Embryonic facial prominence (tissue), 1 donor: ENCODE results near the gene GPC1.

Experiments used
- DNase-seq: peaks from one replicate; pipeline ENCODE4 v3.0.0-alpha.2; 2016; ENCODE audit errors: extremely low spot score

GPC1 gene

GRCh38 chr2:240499309-240500301, 64.1 kb downstream of the GPC1 start:
- DNase-seq = no peak

GRCh38 chr2:240500561-240501423, 65.3 kb downstream of the GPC1 start:
- DNase-seq = no peak

GRCh38 chr2:240501531-240501991, 66.1 kb downstream of the GPC1 start:
- DNase-seq = no peak

GRCh38 chr2:240502059-240502429, 66.6 kb downstream of the GPC1 start:
- no peak for DNase-seq

DNA sequence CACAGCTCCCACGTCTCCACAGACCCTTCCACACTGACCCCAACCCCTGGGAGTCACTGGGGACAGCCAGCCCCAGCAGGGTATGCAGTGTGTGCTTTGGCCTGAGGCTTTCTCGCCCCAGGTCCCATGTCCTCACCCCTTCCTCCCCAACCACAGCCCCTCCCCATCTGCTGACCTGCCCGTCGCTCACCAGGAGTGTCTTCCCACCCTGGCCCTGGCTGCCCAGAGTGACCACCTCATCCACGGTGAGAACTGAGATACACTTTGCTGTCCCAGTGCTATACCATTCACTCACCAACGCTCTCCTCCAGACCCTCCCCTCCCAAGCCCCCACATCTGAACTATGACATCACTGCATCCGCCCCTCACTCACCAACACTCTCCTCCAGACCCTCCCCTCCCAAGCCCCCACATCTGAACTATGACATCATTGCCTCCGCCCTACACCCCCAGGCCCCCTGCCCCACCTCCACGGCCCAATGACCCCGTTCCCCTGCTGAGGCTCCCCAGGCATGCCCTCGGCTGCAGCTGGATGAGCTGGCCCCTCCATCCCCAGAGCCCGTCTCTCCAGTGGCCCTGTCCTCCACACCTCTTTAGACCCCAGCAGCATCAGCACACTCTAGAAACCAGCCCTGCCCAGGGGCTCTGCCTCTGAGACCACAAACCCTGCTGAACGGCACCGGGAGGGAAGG, 67.1 kb downstream of the GPC1 start:
- no peak for DNase-seq

DNA sequence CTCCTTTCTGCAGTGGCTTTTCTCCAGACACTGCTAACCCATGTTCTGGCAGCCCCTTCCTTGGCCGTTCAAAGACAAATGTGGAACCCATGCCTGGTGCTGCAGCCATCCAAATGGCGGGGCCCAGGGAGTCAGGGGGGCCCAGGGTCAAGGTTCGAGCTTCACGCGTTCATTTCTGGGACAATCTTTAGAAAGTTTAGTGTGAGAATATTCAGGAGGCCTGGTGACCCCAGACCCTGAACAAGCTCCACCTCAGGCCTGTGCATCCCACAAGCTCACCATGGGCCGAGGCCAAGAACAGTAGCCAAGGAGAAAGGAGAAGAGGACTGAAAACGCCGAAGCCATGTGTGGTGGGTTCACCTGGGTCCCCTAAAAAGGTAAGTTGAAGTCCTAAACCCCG, 67.9 kb downstream of the GPC1 start:
- DNase-seq = no peak

DNA sequence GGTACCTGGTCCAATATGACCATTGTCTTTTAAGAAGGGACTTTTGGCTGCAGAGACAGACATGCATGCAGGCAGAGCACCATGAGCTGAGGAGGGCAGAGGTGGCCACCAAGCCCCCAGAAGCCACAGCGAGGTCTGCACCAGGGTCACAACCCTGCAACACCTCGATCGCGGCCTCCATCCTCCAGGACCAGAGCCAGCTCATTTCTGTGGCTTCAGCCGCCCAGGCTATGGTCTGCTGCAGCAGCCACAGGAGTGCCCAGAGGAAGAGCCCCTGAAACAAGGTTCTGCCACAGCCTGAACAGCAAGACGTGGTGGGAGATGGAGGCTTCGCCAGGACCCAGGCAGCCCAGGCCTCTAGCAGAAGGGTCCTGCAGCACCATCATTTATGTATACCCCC, 68.4 kb downstream of the GPC1 start:
- DNase-seq = no peak

DNA sequence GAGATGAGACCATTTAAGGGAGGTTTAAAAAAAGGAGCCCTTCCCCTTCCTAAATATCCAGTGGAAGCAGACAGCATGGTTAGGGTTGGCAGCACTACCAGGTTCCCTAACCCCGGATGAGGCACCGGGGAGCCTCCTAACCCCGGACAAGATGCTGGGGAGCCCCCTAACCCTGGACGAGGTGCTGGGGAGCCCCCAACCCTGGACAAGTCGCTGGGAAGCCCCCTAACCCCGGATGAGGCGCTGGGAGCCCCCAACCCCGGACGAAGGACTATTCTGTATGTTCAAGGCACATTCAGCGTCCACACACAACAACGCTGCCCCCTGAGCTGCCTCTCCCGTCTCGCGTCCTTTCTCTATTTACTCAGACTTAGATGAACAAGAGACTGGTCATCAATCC, 70.4 kb downstream of the GPC1 start:
- DNase-seq = no peak

DNA sequence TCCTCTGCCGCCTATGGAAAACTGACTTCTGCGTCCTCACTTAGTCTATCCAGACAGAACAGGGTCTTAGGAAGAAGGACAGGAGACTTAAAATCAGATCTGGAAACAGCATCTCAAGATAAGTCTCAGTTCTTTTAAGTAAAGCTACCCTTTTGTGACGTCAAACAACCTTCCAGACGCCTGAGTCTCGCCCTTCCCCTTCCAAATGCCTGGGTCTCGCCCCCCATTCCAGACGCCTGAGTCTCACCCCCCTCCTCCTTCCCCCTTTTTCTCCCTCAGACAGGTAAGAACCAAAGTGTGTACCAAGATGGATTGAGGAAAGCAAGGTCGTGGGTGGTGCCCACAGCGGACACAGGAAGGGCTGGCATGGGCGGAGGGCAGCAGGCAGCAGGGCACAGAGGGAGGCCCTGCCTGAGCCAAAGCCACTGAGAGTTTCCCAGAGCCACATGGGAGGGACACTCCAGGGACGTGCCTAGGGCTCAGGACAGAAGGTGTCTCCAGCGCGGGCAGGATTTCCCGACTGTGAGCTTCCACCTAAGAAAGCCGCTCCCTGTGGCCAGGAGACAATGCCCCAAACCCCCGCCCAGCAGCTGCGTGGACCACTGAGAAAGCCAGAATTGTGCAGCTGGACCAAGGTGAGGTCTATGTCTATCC, 71.1 kb downstream of the GPC1 start:
- DNase-seq = no peak

- DNase-seq = no peak
Measured at GRCh38 chr2:240507060-240507777, 71.8 kb downstream of the GPC1 start.

DNA sequence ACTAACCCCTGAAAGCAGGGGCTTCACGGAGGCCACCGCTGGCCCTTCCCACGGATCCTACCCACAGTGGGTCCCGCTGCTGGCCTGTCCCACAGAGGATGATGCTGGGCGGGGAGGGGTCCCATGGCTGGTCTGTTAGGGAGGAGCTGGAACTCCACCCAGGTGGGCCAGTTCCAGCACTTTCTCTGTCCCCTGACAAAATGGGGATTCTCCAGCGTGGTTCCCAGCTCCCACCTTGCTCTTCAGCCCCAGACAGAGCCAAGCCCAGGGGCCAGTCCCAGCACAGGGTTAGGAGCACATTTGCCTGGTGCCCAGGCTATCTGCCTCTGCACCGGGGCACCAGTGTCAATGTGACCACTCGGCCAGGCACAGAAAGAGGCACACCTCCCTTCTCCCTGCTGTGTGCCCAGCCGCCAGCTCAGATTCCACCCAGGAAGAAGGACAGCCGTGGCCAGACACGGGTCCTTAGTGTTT, 72.4 kb downstream of the GPC1 start:
- no peak for DNase-seq

DNA sequence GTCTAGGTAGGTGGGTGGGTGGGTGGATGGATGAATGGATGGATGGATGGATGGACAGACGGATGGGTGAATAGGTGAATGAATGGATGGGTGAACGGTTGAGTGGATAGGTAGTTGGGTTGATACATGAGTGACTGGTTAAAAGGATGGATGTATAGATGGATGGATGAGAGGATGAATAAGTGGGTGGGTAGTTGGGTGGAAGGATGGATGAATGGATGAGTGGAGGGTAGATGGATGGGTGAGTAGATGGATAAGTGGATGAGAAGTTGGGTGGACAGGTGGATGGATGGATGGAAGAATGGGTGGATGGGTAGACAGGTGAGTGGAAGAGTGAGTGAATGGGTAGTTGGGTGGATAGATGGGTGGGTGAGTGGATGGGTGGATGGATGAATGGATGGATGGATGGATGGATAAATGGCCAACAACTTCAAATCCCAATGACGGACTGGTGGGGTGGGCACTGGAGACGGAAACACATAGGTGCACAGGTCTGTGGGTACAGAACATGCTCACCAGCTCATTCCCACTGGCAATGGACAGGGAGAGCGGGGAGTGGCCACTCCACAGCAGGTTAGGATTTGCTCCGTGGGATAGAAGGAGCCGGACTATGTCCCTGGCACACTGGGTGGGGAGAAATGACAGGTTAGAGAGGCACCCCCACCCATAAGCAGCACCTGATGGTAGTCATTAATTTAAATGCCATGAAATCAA, 73.5 kb downstream of the GPC1 start:
- no peak for DNase-seq

- no peak for DNase-seq
Measured at GRCh38 chr2:240509667-240510512, 74.4 kb downstream of the GPC1 start.

GRCh38 chr2:240510513-240511210, 75.2 kb downstream of the GPC1 start:
- DNase-seq = no peak

DNA sequence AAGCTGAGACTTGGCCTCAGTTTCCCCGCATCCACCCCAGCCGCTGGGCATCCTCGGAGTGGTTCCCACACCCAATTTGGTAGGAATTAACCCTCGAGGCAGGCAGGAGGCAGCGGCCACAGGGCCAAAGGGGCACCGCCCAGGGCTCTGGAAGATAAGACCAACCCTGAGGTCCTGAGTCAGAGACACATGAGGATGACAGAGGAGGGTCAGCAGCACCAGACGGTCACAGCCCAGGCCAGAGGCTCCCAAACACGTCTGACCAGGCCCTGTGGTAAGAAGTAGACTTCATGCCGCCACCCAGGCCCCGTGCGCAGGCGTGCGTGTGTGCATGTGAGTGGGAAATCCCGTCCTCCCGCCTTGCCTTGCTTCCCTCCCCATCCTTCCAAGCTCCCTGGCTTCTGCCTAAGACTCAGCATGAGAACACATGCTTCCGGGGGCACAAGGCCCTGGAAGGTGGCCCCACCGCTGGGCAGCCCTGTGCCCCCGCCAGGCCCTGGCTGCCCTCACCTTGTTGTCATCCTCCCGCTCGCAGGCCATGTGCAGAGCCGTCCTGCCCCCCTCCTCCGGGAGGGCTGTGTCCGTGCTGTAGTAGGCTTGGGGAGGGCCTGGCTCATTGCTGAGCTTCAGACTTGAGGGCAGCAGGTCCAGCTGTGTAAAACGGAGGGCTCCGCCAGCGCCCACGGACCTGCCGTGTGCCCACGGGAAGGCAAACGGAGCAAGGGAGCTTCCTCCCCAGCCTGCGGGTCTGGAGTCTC, 76.1 kb downstream of the GPC1 start:
- no peak for DNase-seq

- no peak for DNase-seq
Measured at GRCh38 chr2:240512109-240512485, 76.6 kb downstream of the GPC1 start.

- no peak for DNase-seq
Measured at GRCh38 chr2:240512666-240513535, 77.4 kb downstream of the GPC1 start.
